Measurements from ENCODE around the gene ZNF532. TPM values are rescaled to one million over a fixed set of nuclear protein-coding genes. Genes with fewer than 3 reads are reported as not detected.
"Not testable (repeated sequence)": the region's sequence is repeated elsewhere in the genome, so short reads cannot be mapped to it uniquely, and the experiment has no call there.

ZNF532 gene
- total and polyA plus RNA-seq, 8 donors, result 56.2 to 153 (median 142) TPM

- Histone ChIP-seq H3K9me3 (no peaks in the 10 kb centered on the region), H3K36me3 (no peaks in the 10 kb centered on the region), H3K27me3 (no peaks in the 10 kb centered on the region), H3K4me1 (no peaks in the 10 kb centered on the region), H3K4me3 (no peak overlapping the region), H3K27ac (no peak overlapping the region)
- no peak for DNase-seq
- intact Hi-C loops (cut with DNase I), result no loop called here
- ATAC-seq, result no peak
- no peak for TF ChIP-seq CTCF (IDR thresholded peaks at IDR 0.05)
These were observed 41.3 kb upstream of the ZNF532 start for GRCh38 chr18:58823412-58823811.

- H3K4me1 ChIP-seq; DNase-seq; H3K9me3 ChIP-seq; H3K27ac ChIP-seq; H3K36me3 ChIP-seq; intact Hi-C loops (cut with DNase I); H3K27me3 ChIP-seq; ATAC-seq; H3K4me3 ChIP-seq: not testable (repeated sequence)
These were observed 37.8 kb upstream of the ZNF532 start for GRCh38 chr18:58826926-58827325.

GRCh38 chr18:58827428-58827827, 37.2 kb upstream of the ZNF532 start:
- Histone ChIP-seq H3K9me3 (no peaks in the 10 kb centered on the region), H3K4me1 (no peaks in the 10 kb centered on the region), H3K36me3 (no peaks in the 10 kb centered on the region), H3K4me3 (no peak overlapping the region), H3K27ac (no peak overlapping the region), H3K27me3 (no peaks in the 10 kb centered on the region)
- DNase-seq (no peak), ATAC-seq (no peak)
- TF ChIP-seq CTCF (IDR thresholded peaks at IDR 0.05), result no peak
- intact Hi-C loops (cut with DNase I), result no loop called here

GRCh38 chr18:58827886-58828285, 36.8 kb upstream of the ZNF532 start:
- no peak for ATAC-seq
- Histone ChIP-seq H3K4me3 (no peak overlapping the region), H3K36me3 (no peaks in the 10 kb centered on the region), H3K27ac (no peak overlapping the region), H3K4me1 (no peaks in the 10 kb centered on the region), H3K9me3 (no peaks in the 10 kb centered on the region), H3K27me3 (no peaks in the 10 kb centered on the region)
- no peak for TF ChIP-seq CTCF (IDR thresholded peaks at IDR 0.05)
- intact Hi-C loops (cut with DNase I), result no loop called here
- DNase-seq, result peak in 1 of 4 donors; percentile 78

- Histone ChIP-seq H3K9me3 (no peaks in the 10 kb centered on the region), H3K4me1 (no peaks in the 10 kb centered on the region), H3K4me3 (no peak overlapping the region), H3K27ac (no peak overlapping the region), H3K36me3 (no peaks in the 10 kb centered on the region), H3K27me3 (no peaks in the 10 kb centered on the region)
- no peak for ATAC-seq
- no peak for DNase-seq
- intact Hi-C loops (cut with DNase I), result no loop called here
- TF ChIP-seq CTCF (IDR thresholded peaks at IDR 0.05), result no peak
These were observed 36.1 kb upstream of the ZNF532 start for GRCh38 chr18:58828399-58829121.

GRCh38 chr18:58829263-58829662, 35.4 kb upstream of the ZNF532 start:
- ATAC-seq (no peak), DNase-seq (no peak)
- Histone ChIP-seq H3K4me1 (no peaks in the 10 kb centered on the region), H3K4me3 (no peak overlapping the region), H3K36me3 (no peaks in the 10 kb centered on the region), H3K27ac (no peak overlapping the region), H3K9me3 (no peaks in the 10 kb centered on the region), H3K27me3 (no peaks in the 10 kb centered on the region)
- intact Hi-C loops (cut with DNase I), result no loop called here
- TF ChIP-seq CTCF (IDR thresholded peaks at IDR 0.05), result no peak

- H3K4me1 ChIP-seq; ATAC-seq; H3K9me3 ChIP-seq; intact Hi-C loops (cut with DNase I); H3K4me3 ChIP-seq; H3K27me3 ChIP-seq; H3K36me3 ChIP-seq; DNase-seq; H3K27ac ChIP-seq: not testable (repeated sequence)
These were observed 34.8 kb upstream of the ZNF532 start for GRCh38 chr18:58829886-58830285.

Data from left lung (tissue), 10 donors.